ENCODE measurements around the gene ATP11B. TPM values are rescaled to one million over a fixed set of nuclear protein-coding genes. Genes with fewer than 3 reads are reported as not detected.
A peak's percentile ranks its signal among the peaks of the same experiment; 100 is the strongest.
"Not testable (repeated sequence)": the region's sequence is repeated elsewhere in the genome, so short reads cannot be mapped to it uniquely, and the experiment has no call there.

ATP11B gene
- total RNA-seq, 1 donor from 2014 or later: 32.3 TPM

GRCh38 chr3:182818296-182818978 lies 25.1 kb downstream of the ATP11B start:
- intact Hi-C loops (cut with micrococcal nuclease): no loop called here
- DNase-seq (no peak), ATAC-seq (peak; percentile 57)

- no peak for ATAC-seq
- DNase-seq: no peak
- intact Hi-C loops (cut with micrococcal nuclease): no loop called here
Measured at GRCh38 chr3:182821221-182821981, 28.1 kb downstream of the ATP11B start.

- intact Hi-C loops (cut with micrococcal nuclease); ATAC-seq; DNase-seq: not testable (repeated sequence)
Measured at GRCh38 chr3:182822260-182822659, 29.0 kb downstream of the ATP11B start.

DNA sequence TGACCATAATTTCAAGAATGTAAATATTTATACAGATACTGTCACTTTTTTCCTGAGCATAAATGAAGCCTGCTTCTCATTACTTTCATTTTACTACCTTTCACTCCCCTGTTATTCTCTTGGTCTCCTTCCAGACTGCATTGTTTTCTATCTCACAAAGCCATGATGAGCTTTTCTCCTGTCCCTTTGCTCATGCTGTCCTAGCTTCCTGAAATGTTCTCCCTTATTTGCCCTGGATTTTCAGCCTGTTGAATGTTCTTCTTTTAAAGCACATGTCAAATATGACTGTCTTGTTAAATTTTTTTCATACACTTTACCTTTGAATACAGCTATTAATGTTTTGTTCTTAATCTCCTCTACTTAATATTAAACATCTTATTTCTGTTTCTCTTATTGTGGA lies 31.7 kb downstream of the ATP11B start:
- intact Hi-C loops (cut with micrococcal nuclease): no loop called here
- DNase-seq (no peak), ATAC-seq (no peak)

- ATAC-seq (no peak), DNase-seq (no peak)
- intact Hi-C loops (cut with micrococcal nuclease): loop anchor here (10.0 kb wide), 1 partner anchor 45 kb away; no protein-coding TSS in a partner anchor
Measured at GRCh38 chr3:182829761-182830405, 36.6 kb downstream of the ATP11B start.

- no peak for DNase-seq
- intact Hi-C loops (cut with micrococcal nuclease): loop anchor here (2.0 to 10.0 kb wide), 2 partner anchors 53 to 123 kb away; no protein-coding TSS in a partner anchor
- ATAC-seq: no peak
Measured at GRCh38 chr3:182837855-182838454, 44.7 kb downstream of the ATP11B start.

- no peak for ATAC-seq
- intact Hi-C loops (cut with micrococcal nuclease): no loop called here
- DNase-seq: no peak
Measured at GRCh38 chr3:182843478-182843877, 50.2 kb downstream of the ATP11B start.

DNA sequence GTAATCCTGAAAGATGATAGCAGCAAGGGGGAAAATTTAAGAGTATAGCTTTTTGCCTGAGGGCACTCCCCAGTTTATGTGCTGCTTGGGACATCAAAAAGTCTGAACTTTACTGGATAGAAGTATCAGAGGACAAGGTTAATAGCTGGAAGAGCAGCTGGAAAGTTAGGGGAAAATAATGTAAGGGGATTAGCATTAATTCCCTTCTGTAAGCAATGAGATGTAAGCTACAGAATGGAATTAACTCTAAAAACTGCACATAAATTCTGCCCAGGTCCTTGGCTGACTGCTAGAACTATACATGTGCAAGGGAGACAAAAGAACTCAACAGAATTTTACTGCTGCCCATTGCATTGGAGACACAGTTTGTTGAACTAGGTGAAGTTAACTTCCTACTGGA lies 55.6 kb downstream of the ATP11B start:
- intact Hi-C loops (cut with micrococcal nuclease): no loop called here
- no peak for ATAC-seq

DNA sequence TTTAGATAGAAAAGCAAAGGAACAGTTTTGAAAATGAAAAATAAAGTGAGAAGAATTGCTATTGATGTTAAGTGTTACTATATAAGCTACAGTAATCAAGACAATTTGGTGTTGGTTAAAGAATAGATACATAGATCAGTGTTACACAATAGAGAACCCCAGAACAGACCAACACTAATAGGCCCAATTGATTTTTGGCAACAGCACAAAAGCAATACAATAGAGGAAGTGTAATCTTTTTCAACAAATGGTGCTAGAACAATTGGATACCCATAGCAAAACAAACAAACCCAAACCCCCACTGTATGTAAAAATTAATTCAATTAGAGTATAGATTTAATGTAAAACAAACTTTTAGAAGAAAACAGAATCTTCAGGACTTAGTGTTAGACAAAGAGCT lies 61.8 kb downstream of the ATP11B start:
- ATAC-seq (no peak), DNase-seq (no peak)
- intact Hi-C loops (cut with micrococcal nuclease): no loop called here

More for the DNA sequence above, 55.6 kb downstream of the ATP11B start:
- DNase-seq: no peak

GRCh38 chr3:182861348-182861747 lies 68.0 kb downstream of the ATP11B start:
- DNase-seq (no peak), ATAC-seq (no peak)
- intact Hi-C loops (cut with micrococcal nuclease): no loop called here

DNA sequence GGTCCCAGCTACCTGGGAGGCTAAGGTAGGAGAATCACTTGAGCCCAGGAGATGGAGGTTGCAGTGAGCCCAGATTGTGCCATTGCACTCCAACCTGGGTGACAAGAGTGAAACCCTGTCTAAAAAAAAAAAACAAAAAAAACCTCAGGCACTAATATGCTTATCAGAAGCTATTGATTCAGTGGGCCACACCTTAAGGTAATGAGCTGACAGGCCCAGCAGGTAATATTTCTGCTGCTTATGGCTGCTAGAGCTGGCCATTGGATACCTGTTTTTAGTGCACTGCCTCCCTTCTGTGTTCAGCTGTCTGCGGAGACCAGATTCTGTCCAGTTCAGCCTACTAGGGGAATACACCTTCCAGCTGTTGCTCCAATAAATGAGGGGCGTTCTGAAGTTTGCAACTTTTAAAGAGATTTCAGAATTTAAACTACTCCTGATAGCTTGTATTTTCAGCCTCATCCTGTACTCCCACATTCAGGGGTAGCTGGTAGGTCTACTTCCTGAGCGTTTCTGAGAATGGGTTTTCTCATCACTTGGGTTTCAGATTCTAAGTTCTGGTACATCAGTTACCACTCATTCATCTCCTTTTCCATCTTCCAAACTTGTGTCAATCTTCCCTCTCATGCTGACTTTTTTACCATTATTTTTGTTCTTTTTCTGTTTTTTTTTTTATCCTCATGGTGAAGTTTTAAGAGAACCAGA lies 69.0 kb downstream of the ATP11B start:
- intact Hi-C loops (cut with micrococcal nuclease): no loop called here
- ATAC-seq: no peak
- no peak for DNase-seq

- ATAC-seq (no peak), DNase-seq (no peak)
- intact Hi-C loops (cut with micrococcal nuclease): no loop called here
Measured at GRCh38 chr3:182869059-182869458, 75.8 kb downstream of the ATP11B start.

DNA sequence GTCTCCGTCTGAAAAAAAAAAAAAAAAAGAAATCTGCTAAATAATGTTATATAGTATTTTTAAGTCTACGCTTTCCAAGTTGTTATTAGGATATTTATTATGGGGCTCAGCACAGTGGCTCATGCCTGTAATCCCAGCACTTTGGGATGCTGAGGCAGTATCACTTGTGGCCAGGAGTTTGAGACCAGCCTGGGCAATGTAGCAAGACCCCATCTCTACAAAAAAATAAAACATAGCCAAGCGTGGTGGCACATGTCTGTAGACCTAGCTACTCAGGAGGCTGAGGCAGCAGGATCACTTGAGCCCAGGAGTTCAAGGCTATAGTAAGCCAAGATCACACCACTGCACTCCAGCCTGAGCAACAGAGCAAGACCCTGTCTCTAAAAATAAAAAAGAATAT lies 77.6 kb downstream of the ATP11B start:
- DNase-seq; ATAC-seq; intact Hi-C loops (cut with micrococcal nuclease): not testable (repeated sequence)

DNA sequence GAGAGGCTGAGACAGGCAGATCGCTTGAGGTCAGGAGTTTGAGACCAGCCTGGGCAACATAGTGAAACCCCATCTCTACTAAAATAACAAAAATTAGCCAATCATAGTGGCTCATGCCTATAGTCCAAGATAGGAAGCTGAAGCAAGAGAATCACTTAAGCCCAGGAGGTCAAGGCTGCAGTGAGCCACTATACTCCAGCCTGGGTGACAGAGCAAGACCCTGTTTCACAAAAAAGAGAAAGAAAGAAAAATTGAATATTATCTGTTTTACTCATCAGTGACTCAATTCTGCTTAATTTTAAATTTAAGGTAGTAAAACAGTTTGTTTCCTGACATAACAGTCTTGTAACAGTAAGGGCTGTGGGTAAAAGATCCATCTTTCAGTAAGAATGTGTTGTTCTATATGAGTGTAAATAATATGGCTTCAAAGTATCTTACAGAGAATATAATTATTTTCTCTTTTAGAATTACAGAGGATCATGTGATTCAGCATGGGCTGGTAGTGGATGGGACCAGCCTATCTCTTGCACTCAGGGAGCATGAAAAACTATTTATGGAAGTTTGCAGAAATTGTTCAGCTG lies 85.8 kb downstream of the ATP11B start:
- no peak for ATAC-seq
- DNase-seq: no peak
- intact Hi-C loops (cut with micrococcal nuclease): no loop called here

DNA sequence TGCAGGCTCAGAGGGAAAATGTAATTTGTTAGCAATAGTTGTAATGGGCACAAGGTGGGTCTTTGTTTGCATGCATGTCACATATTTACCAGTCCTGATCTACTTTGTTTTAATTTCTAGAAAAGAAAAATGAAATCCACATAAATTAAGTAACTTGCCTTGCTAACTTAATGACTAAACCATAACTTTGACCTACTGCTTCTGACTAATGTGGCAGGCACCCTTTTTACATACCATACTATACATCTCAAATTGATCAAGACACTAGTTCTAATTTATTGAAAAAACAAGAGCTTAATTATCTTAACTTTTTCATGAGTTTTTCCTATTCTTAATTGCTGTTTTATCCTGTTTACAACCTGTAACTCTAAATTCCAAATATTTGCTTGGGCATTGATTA lies 93.2 kb downstream of the ATP11B start:
- DNase-seq: no peak
- no peak for ATAC-seq
- intact Hi-C loops (cut with micrococcal nuclease): no loop called here

DNA sequence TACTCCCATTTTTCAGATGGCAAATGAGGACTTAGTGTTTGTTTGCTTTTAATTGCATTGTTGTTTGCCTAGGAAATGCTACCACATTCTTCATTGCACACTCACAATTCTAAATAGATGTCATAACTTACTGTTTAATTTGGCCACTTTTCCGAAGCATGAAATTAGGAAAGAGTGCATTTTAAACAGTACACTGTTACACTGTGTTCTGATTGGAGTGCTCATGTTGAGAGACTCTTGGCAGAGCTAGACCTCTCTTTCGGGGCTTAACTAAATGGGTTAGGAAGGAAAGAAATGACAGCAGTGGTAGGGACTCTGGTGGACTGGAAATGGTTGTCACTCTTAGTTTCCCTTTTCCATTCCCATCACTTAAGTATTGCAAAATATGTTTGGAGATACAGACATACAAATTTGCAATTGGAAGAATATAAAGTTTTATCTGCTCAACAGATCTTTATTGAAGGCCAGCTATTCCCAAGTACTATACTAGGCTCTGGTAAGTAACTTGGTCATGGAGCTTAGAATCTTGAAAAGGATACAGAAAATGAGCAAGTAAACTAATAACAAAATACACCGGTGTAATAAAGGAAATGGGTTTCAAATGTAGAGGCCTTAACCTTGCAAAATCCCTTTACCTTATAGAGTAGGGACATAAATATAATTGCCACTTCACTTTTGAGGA lies 96.8 kb downstream of the ATP11B start:
- intact Hi-C loops (cut with micrococcal nuclease): no loop called here
- ATAC-seq (peak; percentile 21), DNase-seq (no peak)

DNA sequence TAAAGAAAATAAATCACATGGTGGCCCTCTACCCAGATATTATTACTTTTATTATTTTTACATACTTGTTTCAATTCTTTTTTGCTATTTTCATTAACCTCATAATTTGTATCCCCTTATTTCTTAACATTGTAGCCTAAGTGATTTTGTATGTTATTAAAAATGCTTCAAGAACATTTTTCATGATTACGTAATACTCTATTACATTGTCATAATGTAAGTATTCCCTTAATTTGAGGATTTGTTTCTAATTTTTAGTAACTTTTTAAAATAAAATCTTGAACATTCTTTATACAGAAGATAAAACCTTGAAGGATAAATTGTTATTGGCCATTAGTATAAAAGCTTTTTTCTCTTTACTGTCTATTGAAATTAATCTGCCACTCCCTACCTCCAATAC lies 98.1 kb downstream of the ATP11B start:
- DNase-seq: no peak
- intact Hi-C loops (cut with micrococcal nuclease): no loop called here
- no peak for ATAC-seq

GRCh38 chr3:182892226-182892625 lies 98.9 kb downstream of the ATP11B start:
- DNase-seq (no peak), ATAC-seq (no peak)
- intact Hi-C loops (cut with micrococcal nuclease): no loop called here
